ENCODE results near the gene FCER2. TPM values are rescaled to one million over a fixed set of nuclear protein-coding genes. Genes with fewer than 3 reads are reported as not detected.

The FCER2 gene
- total RNA-seq, 1 donor from 2014 or later, result 0.58 TPM

DNA sequence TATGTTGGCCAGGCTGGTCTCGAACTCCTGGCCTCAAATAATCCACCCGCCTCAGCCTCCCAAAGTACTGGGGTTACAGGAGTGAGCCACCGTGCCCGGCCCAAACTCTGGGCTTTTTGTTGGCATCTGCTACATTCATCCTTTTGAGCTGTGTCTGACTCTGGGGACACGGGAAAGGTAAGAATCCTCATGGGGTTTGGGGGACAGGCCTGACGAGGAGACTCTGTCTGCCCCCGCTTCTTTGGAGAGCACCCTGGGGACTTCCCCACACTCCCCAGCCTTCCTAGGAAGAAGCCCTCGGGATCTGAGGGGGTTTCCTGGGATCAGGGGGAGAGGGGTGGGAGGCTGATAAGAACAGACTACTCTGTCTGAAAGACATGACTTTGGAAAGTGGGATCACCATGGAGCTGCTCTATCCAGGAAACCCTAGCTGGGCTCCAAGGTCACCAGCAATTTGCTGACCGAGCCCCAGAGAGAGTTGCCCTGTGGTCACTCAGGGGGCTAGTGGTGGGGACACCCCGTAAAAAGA lies 8.1 kb upstream of the FCER2 start:
- no peak for DNase-seq
- no peaks in the 10 kb centered on the region for H3K36me3 ChIP-seq
- H3K27ac ChIP-seq, result no peak overlapping the region
- H3K27me3 ChIP-seq, result no peaks in the 10 kb centered on the region
- intact Hi-C loops (cut with DNase I), result no loop called here
- ATAC-seq, result no peak
- TF ChIP-seq, protein P1, sequence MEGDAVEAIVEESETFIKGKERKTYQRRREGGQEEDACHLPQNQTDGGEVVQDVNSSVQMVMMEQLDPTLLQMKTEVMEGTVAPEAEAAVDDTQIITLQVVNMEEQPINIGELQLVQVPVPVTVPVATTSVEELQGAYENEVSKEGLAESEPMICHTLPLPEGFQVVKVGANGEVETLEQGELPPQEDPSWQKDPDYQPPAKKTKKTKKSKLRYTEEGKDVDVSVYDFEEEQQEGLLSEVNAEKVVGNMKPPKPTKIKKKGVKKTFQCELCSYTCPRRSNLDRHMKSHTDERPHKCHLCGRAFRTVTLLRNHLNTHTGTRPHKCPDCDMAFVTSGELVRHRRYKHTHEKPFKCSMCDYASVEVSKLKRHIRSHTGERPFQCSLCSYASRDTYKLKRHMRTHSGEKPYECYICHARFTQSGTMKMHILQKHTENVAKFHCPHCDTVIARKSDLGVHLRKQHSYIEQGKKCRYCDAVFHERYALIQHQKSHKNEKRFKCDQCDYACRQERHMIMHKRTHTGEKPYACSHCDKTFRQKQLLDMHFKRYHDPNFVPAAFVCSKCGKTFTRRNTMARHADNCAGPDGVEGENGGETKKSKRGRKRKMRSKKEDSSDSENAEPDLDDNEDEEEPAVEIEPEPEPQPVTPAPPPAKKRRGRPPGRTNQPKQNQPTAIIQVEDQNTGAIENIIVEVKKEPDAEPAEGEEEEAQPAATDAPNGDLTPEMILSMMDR (IDR thresholded peaks at IDR 0.05), result no peak
- no peaks in the 10 kb centered on the region for H3K9me3 ChIP-seq
- H3K4me3 ChIP-seq, result no peak overlapping the region
- H3K4me1 ChIP-seq, result peaks cover 12% of the 10 kb centered on the region

DNA sequence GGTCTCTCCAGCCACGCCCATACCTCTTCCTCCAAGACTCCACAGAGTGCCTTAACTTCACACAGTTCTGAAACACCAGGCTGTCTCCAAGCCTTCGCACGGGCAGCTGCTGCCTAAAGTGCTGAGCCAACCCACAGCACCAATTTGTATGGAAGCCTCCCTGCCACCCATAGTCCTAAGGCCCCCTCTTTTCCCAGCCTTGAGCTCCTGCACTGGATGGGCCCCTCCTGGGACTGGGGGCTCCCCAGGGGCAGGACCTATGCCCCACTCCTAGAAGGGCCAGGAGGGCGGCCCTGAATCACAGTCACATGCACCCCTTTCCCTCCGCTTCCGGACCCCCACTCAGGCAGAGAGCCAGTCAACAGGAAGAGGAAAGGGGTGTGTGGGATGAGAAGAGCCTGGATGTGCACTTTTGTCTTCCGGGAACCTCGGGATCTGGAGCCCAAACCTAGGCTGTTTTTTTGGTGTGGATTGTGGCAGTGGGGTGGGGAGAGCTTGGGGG lies 5.1 kb upstream of the FCER2 start:
- DNase-seq, result no peak
- Histone ChIP-seq H3K4me1 (peaks cover 12% of the 10 kb centered on the region), H3K4me3 (no peak overlapping the region), H3K36me3 (no peaks in the 10 kb centered on the region), H3K9me3 (no peaks in the 10 kb centered on the region), H3K27ac (no peak overlapping the region), H3K27me3 (no peaks in the 10 kb centered on the region)
- TF ChIP-seq, protein P1 (IDR thresholded peaks at IDR 0.05), result no peak
- peak; percentile 21 for ATAC-seq
- intact Hi-C loops (cut with DNase I), result no loop called here

DNA sequence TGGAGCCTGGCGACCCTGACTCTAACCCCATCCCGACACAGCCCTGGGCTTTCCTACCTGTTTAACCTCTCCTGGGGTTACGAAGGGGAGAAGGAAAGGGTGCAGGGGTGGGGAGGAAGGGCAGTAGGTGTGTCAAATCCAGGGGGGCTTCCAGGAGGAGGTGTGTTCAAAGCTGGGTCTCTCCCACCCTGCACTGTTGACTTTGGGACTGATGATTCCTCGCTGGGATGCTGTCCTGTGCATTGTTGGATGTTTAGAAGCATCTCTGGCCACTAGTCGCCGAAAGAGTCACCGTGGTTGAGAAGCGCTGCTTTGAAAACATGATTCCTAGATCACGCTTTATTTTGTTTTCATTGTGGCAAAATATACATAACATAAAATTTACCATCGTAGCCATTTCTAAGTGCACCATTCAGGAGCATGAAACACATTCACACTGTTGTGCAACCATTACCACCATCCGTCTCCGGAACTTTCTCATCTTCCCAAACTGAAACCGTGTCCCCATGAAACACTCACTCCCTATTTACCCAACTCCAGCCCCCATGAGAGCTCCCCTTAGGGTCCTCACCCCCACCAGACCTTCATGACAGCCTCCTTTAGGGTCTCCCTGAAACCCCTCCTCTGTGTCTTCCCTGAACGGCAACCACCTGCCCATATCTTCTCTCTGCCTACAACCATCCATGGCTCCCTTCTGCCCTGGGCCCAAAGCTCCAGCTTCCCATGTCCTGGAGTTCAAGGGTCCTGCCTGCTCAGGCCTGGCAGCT lies 4.4 kb upstream of the FCER2 start:
- peaks cover 2% of the 10 kb centered on the region for H3K27me3 ChIP-seq
- H3K27ac ChIP-seq, result no peak overlapping the region
- H3K9me3 ChIP-seq, result no peaks in the 10 kb centered on the region
- intact Hi-C loops (cut with DNase I), result no loop called here
- TF ChIP-seq, protein P1 (IDR thresholded peaks at IDR 0.05), result no peak
- no peaks in the 10 kb centered on the region for H3K36me3 ChIP-seq
- DNase-seq (no peak), ATAC-seq (no peak)
- peaks cover 12% of the 10 kb centered on the region for H3K4me1 ChIP-seq
- H3K4me3 ChIP-seq, result no peak overlapping the region

DNA sequence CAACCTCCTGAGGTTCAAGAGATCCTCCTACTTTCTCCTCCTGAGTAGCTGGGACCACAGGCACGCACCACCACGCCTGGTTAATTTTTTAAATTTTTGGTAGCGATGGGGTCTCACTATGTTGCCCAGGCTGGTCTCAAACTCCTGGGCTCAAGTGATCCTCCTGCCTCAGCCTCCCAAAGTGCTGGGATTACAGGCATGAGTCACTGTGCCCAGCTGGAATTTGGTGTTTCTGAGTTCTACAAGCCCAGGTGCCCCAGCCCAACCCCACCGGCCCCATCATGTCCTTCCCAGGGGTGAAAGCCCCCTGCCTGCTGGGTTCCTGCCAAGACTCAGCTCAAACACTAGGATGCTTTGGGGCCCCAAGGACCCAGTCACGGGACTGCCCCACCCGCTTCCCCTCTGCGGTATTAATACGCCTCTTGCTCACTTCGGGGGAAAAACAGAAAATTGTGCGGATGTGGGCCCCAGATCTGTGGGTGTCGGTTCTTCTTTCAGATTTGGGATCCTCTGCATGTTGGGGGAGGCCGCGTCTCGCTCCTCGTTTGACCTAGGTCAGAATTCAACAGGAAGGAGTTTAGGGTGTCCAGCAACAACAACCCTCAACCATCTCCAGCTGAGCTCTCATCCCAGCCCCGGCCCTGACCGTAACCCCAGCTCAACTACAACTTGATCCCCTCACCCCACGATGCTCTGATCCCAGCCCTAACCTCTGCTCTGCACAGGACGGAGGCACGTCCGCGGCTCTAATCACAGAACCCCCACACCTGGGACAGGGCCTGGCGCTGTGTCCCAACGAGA lies 3.7 kb upstream of the FCER2 start:
- H3K4me1 ChIP-seq, result peaks cover 12% of the 10 kb centered on the region
- H3K4me3 ChIP-seq, result no peak overlapping the region
- H3K36me3 ChIP-seq, result no peaks in the 10 kb centered on the region
- peak; percentile 76 for DNase-seq
- intact Hi-C loops (cut with DNase I), result no loop called here
- peak; percentile 75 for ATAC-seq
- H3K27ac ChIP-seq, result no peak overlapping the region
- H3K9me3 ChIP-seq, result no peaks in the 10 kb centered on the region
- H3K27me3 ChIP-seq, result peaks cover 6% of the 10 kb centered on the region
- TF ChIP-seq, protein P1 (IDR thresholded peaks at IDR 0.05), result no peak

DNA sequence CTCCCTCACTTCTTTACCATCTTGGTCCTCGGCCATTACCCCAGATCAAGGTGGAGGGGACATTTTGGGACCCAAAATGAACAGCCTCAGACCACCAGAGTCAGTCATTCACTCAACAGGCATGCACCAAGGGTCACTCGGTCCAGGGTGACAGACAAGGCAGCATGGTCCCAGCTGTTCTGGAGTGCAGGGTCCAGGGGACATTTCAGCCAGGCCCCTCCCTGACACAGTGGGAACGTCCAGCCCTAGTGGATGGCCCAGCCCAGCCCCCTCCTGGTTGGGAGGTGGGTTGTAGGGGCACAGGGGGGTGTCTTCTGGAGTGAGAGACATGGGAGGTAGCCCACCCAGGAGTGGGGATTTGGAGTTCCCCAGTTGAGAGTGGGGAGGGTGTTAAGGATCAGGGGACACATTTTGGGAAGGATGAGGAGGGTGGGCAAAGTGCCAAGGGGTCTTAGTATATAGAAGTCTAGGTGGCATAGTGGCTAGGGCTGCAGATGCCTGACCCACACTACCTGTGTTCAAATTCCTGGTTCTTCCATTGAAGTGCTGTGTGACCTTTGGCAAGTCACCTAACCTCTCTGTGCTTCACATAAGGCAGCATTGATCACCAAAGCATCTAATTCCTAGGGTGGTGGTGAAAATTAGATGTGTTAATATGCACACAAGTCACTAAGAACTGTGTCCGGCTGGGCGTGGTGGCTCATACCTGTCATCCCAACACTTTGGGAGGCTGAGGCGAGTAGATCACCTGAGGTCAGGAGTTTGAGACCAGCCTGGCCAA lies 2.5 kb upstream of the FCER2 start:
- Histone ChIP-seq H3K27ac (no peak overlapping the region), H3K4me3 (no peak overlapping the region), H3K27me3 (peaks cover 10% of the 10 kb centered on the region), H3K9me3 (no peaks in the 10 kb centered on the region), H3K4me1 (peaks cover 12% of the 10 kb centered on the region), H3K36me3 (no peaks in the 10 kb centered on the region)
- intact Hi-C loops (cut with DNase I), result no loop called here
- DNase-seq, result no peak
- ATAC-seq, result no peak
- TF ChIP-seq, protein P1 (IDR thresholded peaks at IDR 0.05), result no peak
